NT2/D1 (cell line): ENCODE measurements around the gene DLX4.

Experiments used
- DNase-seq: peaks from one replicate; pipeline ENCODE4 v3.0.0-alpha.2; 2011; ENCODE audit warnings: low read depth, low spot score
- H3K27me3 ChIP-seq: 2 replicates; pipeline ENCODE4 v1.6.0; 2011; ENCODE audit warnings: mild to moderate bottlenecking; ENCODE audit not compliant: insufficient read length, insufficient read depth
- H3K36me3 ChIP-seq: 2 replicates; pipeline ENCODE4 v1.6.1; 2011; ENCODE audit warnings: mild to moderate bottlenecking, low read length, mixed read lengths; ENCODE audit not compliant: insufficient read depth, insufficient read length
- H3K4me1 ChIP-seq: 2 replicates; pipeline ENCODE4 v1.5.1; 2011; ENCODE audit not compliant: insufficient read depth, insufficient read length
- H3K4me3 ChIP-seq: 2 replicates; pipeline ENCODE4 v1.5.1; 2011; ENCODE audit warnings: low read depth; ENCODE audit not compliant: insufficient read length
- H3K9ac ChIP-seq: 2 replicates; pipeline ENCODE4 v1.6.0; 2011; ENCODE audit warnings: low read depth; ENCODE audit not compliant: insufficient read length
- H3K9me3 ChIP-seq: 2 replicates; pipeline ENCODE4 v1.5.1; 2011; ENCODE audit warnings: mild to moderate bottlenecking, low read length; ENCODE audit not compliant: insufficient read depth
- SUZ12 ChIP-seq: IDR thresholded peaks from 2 replicates; pipeline ENCODE4 v1.6.1; 2011; ENCODE audit not compliant: insufficient read length, insufficient read depth; ENCODE audit errors: extremely low read depth
- YY1 ChIP-seq: IDR thresholded peaks from 2 replicates; pipeline ENCODE4 v1.6.1; 2011; ENCODE audit not compliant: insufficient read length, insufficient read depth
- ZNF274 ChIP-seq: IDR thresholded peaks from 2 replicates; pipeline ENCODE4 v1.6.1; 2011; ENCODE audit warnings: mild to moderate bottlenecking, low read depth, low read length

Gene DLX4

DNA sequence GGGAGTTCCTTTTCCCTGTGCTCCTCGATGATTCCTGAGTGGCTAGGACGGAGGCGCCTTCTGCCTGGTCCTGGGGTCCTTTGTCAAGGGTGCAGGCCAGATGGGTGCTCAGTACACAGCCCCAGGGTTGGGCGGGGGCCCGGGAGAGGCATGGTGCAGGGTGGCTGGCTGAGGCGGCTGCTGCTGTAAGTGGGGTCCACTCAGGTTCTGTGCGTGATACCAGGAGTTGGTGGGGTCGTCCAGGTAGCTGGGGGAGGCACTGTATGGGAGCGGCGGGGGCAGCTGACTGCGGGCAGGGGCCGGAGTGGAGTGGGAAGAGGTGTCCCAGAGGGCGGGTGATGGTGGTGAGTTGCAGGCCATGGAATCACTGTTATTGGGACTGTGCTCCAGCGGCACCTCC, 22.4 kb downstream of the DLX4 start:
- no peaks in the 10 kb centered on the region for H3K9me3 ChIP-seq
- no peaks in the 10 kb centered on the region for H3K36me3 ChIP-seq
- no peak overlapping the region for H3K4me3 ChIP-seq
- peaks cover 94% of the 10 kb centered on the region for H3K27me3 ChIP-seq
- H3K9ac ChIP-seq, result no peak overlapping the region
- peaks cover 26% of the 10 kb centered on the region for H3K4me1 ChIP-seq
- no peak for DNase-seq
- no peak for TF ChIP-seq YY1
- no peak for TF ChIP-seq ZNF274
- no peak for TF ChIP-seq SUZ12

DNA sequence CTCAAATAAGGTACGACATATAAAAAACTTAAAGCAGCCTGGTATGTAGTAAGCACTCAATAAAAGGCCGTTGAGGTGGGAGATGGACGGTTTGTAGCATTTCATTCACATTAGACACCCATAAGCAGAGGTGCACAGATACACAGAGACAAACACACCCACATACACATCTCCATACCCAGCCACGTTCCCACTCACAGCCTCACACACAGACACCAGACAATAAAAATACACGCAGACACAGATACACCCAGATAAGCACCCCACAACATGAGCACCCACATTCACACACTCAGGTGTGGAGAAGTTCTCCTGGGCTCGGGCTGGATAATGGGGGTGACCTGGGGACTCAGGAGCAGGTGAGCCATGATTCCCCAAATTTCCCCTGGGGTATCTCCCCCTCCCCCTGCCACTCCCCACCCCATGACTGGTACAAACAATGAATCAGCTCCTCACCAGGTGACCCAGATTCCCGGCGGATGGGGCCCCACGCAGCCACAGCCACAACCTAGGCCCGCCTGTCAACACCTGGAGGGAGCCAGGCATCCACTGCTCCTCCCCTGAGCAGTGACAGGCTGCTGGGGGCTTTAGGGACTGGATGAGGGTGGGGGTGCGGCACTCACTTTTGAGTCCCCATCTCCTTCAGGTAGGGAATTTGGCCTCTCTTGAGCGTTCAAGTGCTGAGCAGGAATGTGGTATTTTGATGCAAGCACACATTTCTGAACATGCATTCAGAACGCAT, 23.4 kb downstream of the DLX4 start:
- TF ChIP-seq SUZ12 (no peak), YY1 (no peak)
- Histone ChIP-seq H3K27me3 (peaks cover 94% of the 10 kb centered on the region), H3K4me3 (peak overlapping the region; percentile 56), H3K4me1 (peaks cover 26% of the 10 kb centered on the region), H3K9me3 (no peaks in the 10 kb centered on the region), H3K9ac (peak overlapping the region; percentile 84), H3K36me3 (no peaks in the 10 kb centered on the region)
- DNase-seq, result no peak

DNA sequence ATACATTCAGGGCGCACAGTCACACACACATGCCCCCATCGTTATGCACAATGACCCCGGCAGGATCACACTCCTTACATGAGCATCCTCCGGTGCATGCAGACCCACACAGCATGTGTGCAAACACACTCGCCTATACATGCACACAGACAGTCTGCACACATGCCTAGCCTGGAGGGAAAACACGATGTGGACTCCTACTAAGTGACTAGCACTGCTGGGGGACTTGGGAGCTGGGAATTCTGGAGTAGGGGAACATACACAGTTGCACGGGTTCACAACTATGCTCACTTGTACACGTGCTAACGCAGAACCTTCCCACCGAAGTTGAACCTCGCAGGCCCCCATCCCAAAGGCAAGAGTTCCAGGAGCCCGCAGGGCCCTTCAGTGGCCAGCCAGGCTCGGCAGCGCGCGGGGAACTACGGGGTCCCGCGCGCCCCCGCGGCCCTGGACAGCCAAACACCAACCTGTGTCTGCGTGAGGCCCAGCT, 24.0 kb downstream of the DLX4 start:
- no peak for DNase-seq
- Histone ChIP-seq H3K4me1 (peaks cover 21% of the 10 kb centered on the region), H3K36me3 (no peaks in the 10 kb centered on the region), H3K9ac (peak overlapping the region; percentile 84), H3K9me3 (no peaks in the 10 kb centered on the region), H3K27me3 (peaks cover 94% of the 10 kb centered on the region), H3K4me3 (peak overlapping the region; percentile 56)
- TF ChIP-seq YY1 (no peak), SUZ12 (no peak), ZNF274 (no peak)

DNA sequence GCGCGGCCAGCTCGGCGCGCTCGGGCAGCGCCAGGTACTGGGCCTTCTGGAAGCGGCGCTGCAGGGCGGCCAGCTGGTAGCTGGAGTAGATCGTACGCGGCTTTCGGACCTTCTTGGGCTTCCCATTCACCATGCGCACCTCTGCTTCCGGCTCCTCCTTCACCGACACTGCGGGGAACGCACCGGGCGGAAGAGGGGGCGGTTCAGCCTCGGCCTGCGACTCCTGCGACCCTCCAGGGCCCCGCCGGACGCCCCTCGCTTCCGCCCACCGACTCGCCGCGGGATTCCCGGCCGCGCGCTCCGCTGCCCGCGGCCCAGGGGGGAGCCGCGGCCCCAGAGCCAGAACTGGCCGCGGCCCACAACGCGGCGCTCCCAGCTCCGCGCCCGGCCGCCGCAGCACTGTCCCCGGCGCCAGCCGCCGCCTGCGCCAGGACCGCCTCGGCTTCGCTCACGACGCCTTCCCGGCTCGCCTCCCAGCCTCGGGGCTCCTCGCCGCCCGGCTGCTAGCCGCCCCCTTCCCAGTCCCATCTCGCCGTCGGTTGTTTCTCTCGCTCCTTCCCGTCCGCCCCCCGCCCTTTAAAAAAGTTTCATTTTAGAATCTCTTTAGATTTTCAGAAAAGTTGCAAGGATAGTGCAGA, 24.6 kb downstream of the DLX4 start:
- TF ChIP-seq YY1, result no peak
- peak; percentile 91 for TF ChIP-seq SUZ12
- TF ChIP-seq ZNF274, result no peak
- H3K27me3 ChIP-seq, result peaks cover 90% of the 10 kb centered on the region
- peak overlapping the region; percentile 84 for H3K9ac ChIP-seq
- H3K4me1 ChIP-seq, result peaks cover 22% of the 10 kb centered on the region
- H3K4me3 ChIP-seq, result peak overlapping the region; percentile 56
- DNase-seq, result no peak
- no peaks in the 10 kb centered on the region for H3K36me3 ChIP-seq
- H3K9me3 ChIP-seq, result no peaks in the 10 kb centered on the region

DNA sequence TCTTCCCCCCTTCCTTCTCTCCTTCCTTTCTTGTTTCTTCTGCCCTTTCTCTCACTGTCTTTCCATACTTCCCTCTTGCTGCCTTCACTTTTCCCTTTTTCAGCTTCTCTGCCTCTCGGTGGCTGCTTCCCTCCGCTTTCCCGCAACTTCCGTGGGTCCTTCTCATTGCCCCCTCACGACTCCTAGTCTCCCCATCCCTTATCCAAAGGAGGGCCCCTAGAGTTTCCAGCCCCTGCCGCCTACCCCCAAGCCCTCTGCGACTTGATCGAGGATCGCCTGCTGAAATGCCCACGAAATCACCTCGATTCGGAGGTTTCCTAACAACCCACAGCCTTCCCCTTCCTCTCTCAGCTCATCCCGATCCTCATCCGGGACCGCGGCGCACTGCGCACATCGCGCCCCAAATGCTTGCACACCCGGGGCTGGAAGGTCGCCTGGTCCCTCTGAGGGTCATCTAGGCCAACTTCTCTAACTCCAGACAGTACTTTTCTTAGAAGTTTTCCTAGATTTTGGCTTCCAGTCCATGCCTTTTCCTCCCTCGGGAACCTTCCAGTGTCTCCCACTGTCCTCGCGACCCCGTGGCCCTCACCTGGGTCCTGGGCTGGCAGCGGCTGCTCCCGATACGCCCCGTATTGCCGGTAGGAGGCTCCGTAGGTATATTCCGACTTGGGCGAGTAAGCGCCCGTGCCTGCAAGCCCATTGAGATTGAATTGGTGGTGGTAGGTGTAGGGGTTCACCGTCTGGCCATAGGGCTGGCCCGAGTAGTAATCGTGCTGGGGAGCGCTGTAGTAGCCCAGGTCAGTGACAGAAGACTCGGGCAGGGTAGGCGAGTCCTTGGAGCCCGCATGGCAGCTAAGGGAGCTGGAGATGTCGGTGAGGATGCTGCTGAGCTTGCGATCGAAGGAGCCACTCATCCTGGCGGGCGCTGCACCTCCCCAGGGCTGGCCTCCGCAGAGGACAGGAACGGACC, 25.4 kb downstream of the DLX4 start:
- peak overlapping the region; percentile 56 for H3K4me3 ChIP-seq
- TF ChIP-seq ZNF274 (no peak), SUZ12 (no peak), YY1 (no peak)
- peaks cover 82% of the 10 kb centered on the region for H3K27me3 ChIP-seq
- H3K36me3 ChIP-seq, result no peaks in the 10 kb centered on the region
- H3K9me3 ChIP-seq, result no peaks in the 10 kb centered on the region
- peak overlapping the region; percentile 78 for H3K9ac ChIP-seq
- DNase-seq, result no peak
- H3K4me1 ChIP-seq, result peaks cover 17% of the 10 kb centered on the region

DNA sequence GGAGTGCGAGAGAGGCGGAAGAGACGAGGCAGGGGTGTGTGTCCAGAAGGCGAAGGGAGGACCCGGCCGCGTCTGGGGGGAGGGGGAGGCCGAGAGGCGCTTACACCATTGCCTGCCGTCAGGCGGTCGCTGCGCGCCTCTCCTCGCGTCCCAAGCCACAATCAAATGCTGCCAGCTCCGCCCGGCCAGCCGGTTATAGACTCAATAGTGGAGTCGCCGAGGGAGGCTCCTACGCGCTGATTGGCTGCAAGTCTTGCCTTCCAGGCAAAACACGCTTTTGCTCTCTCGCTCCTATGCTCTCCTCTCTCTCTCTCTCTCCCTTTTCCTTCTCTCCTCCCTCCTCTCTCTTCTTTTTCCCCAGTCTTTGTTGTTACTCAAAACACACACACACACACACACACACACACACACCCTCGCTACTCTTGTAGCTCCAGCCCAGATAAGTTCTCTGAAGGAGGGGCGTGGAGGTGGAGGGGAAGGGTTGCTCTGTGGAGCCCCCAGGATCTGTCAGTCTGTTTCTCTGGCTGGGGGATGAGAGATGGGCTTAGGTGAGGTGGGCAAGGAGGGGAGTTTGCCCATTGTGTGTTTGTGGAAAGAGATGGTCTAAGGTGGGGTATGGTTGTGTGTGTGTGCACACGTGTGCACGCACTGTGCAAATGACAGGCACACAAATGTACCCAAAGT, 26.2 kb downstream of the DLX4 start, which contains the start of gene DLX3:
Gene DLX3 (minus strand): TSS at position 170 of the 684 bp plus-strand sequence. CDS start 226 bp downstream, outside the sequence.
- Histone ChIP-seq H3K9me3 (no peaks in the 10 kb centered on the region), H3K4me3 (peak within 1 kb of the TSS; percentile 56)
- DNase-seq, result peak; percentile 62

More for the DNA sequence above, 26.2 kb downstream of the DLX4 start, which contains the start of gene DLX3:
- H3K4me1 ChIP-seq, result peaks cover 14% of the 10 kb centered on the region
- H3K9ac ChIP-seq, result peak within 1 kb of the TSS; percentile 78
- TF ChIP-seq ZNF274, result no peak
- no peak for TF ChIP-seq YY1
- no peak for TF ChIP-seq SUZ12
- peaks cover 78% of the 10 kb centered on the region for H3K27me3 ChIP-seq
- no peaks in the 10 kb centered on the region for H3K36me3 ChIP-seq
